Activated CD4-positive, alpha-beta memory T cell treated with anti-CD3 and anti-CD28 coated beads, Interleukin-2, amount 10 ng/mL, durations not matched to agents 7 days and 5 days (primary cell): Measurements from ENCODE around the gene SLC35A4. TPM values are rescaled to one million over a fixed set of nuclear protein-coding genes. Genes with fewer than 3 reads are reported as not detected.

Source experiments
- CTCF ChIA-PET: fragments of 350-600 bp; sonication (Branson Sonifier 250); formaldehyde crosslinking; loops from one replicate; lab custom pipeline; 2021; ENCODE audit warnings: antibody characterized with exemption, inconsistent platforms; lab: Charles Lee
- POLR2A ChIA-PET: fragments of 350-600 bp; sonication (Branson Sonifier 250); formaldehyde crosslinking; loops from one replicate; lab custom pipeline; 2021; ENCODE audit warnings: antibody characterized with exemption; lab: Charles Lee
- DNase-seq: peaks from one replicate; pipeline ENCODE4 v3.0.0-alpha.2; 2020
- H3K27ac Mint-ChIP-seq: one replicate; pipeline ENCODE4 v1.8.0; 2021; ENCODE audit warnings: mild to moderate bottlenecking, mixed read lengths
- H3K27me3 Mint-ChIP-seq: one replicate; pipeline ENCODE4 v1.8.0; 2021; ENCODE audit warnings: mixed read lengths
- H3K36me3 Mint-ChIP-seq: one replicate; pipeline ENCODE4 v1.8.0; 2021; ENCODE audit warnings: low read depth, mixed read lengths
- H3K4me1 Mint-ChIP-seq: one replicate; pipeline ENCODE4 v1.8.0; 2021; ENCODE audit warnings: mixed read lengths
- H3K4me3 Mint-ChIP-seq: one replicate; pipeline ENCODE4 v1.8.0; 2021; ENCODE audit warnings: mild to moderate bottlenecking, mixed read lengths
- H3K9me3 Mint-ChIP-seq: one replicate; pipeline ENCODE4 v1.8.0; 2021; ENCODE audit warnings: mixed read lengths
- total RNA-seq, 2 experiments: library from RNA; stranded (reverse); gene quantifications; one replicate each; pipeline ENCODE4 v1.2.3, GENCODE V29; 2021

SLC35A4 gene
- total RNA-seq, 2 experiments from 2014 or later, result 78.9 to 82.1 TPM

DNA sequence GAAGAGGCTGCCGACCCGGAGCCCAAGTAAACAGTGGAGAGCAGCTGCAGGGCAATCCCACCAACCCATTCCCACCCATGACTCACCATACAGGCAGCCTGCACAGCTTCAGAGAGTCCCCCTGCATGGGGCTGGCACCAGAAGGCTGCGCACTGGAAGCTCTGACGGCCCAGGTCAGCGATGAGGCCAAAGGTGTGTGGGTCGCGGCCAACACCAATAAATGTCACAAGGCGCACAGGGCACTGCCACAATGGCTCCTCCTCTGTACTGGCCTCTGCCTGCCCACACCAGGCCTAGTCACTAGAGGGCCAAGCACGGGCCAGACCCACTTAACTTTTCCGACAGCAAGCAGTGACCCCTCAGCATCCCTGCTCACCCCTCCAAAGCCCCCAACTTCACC, 4.4 kb upstream of the SLC35A4 start:
- DNase-seq, result no peak

DNA sequence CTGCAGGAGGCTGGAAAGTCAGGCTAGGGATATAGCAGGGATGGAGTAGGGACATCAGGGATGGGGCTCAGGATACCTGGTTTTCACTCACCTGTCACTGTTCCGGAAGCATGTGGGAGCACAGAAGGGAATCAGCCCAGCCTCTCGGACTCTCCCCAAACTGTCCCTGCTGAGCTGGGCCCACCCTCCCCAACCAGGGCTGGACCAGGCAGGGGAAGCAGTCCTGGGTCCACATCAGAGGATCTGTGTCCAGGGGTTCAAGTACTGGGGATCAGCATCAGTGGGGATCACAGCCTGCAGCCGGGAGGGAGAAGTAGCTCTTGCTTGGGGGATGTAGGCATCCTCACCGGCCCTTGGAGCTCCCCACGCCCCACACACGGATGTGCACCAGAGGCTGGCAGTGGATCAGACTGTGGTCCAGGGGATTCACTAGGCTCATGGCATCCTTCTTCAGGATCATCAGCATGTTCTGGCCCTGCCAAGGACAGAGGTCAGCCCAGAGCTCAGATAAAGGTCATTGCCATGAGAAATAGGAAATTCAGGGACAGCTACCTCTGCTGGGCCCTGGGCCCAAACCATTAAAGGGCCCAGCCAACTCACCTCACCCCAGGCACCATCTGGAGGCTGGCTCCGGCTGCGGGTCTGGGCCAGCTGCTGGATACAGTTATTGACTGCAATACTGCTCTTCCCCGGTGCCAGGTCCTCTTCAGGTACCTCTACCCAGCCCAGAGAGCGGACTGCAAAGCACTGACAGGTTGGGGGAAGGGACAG, 2.7 kb upstream of the SLC35A4 start:
- ChIA-PET CTCF (interaction anchor here (1.0 kb wide), 1 partner anchor 15 kb away, joined by 3 read pairs; the partner anchor contains the start of gene EIF4EBP3), POLR2A (interaction anchor here (0.9 to 10.7 kb wide), 5 partner anchors 13 to 160 kb away, joined by 3 to 101 read pairs (median 5); partner anchors contain the start of genes ANKHD1, EIF4EBP3, IK and NDUFA2)
- Mint-ChIP-seq H3K27ac (no peak overlapping the region), H3K27me3 (no peaks in the 10 kb centered on the region), H3K4me1 (peaks cover 51% of the 10 kb centered on the region), H3K36me3 (peaks cover 23% of the 10 kb centered on the region), H3K4me3 (no peak overlapping the region), H3K9me3 (no peaks in the 10 kb centered on the region)
- no peak for DNase-seq

More for the DNA sequence above, 4.4 kb upstream of the SLC35A4 start:
- no peaks in the 10 kb centered on the region for H3K9me3 Mint-ChIP-seq
- no peaks in the 10 kb centered on the region for H3K27me3 Mint-ChIP-seq
- POLR2A ChIA-PET, result interaction anchor here (1.0 to 10.7 kb wide), 3 partner anchors 9 to 159 kb away, joined by 3 to 101 read pairs (median 3); partner anchors contain the start of genes ANKHD1 and EIF4EBP3
- H3K4me3 Mint-ChIP-seq, result no peak overlapping the region
- peaks cover 48% of the 10 kb centered on the region for H3K4me1 Mint-ChIP-seq
- peaks cover 30% of the 10 kb centered on the region for H3K36me3 Mint-ChIP-seq
- H3K27ac Mint-ChIP-seq, result no peak overlapping the region
- CTCF ChIA-PET, result interaction anchor here (1.9 kb wide), 1 partner anchor 13 kb away, joined by 4 read pairs; the partner anchor contains the start of gene EIF4EBP3

DNA sequence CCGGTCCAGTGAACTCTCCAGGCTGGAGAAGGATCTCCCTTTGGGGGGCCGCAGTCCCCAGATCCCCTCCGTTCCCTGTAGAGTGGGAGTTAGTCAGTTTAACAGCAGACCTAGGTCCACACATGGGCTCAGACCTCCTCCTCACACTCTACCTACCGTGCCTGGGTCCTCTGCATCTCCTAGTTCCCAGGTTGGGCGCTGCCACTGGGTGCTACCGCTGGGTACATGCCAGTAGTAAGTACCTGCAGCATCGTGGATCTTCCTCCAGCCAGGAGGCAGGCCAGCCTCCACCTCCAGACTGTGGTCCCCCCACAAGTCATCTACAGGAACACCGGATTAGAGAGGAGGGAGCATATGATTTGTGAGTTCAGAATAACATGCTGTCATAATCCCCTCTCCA, 1.0 kb upstream of the SLC35A4 start:
- Mint-ChIP-seq H3K4me3 (peak overlapping the region; percentile 93), H3K36me3 (peaks cover 31% of the 10 kb centered on the region), H3K27me3 (no peaks in the 10 kb centered on the region), H3K4me1 (peaks cover 59% of the 10 kb centered on the region), H3K9me3 (no peaks in the 10 kb centered on the region), H3K27ac (peak overlapping the region; percentile 89)
- DNase-seq, result no peak
- CTCF ChIA-PET, result interaction anchor here (1.2 kb wide), 1 partner anchor 16 kb away, joined by 5 read pairs; the partner anchor contains the start of gene EIF4EBP3
- POLR2A ChIA-PET, result interaction anchor here (0.6 to 10.7 kb wide), 13 partner anchors 8 to 162 kb away, joined by 3 to 101 read pairs (median 4); partner anchors contain the start of genes ANKHD1, EIF4EBP3, HARS1 and HARS2

DNA sequence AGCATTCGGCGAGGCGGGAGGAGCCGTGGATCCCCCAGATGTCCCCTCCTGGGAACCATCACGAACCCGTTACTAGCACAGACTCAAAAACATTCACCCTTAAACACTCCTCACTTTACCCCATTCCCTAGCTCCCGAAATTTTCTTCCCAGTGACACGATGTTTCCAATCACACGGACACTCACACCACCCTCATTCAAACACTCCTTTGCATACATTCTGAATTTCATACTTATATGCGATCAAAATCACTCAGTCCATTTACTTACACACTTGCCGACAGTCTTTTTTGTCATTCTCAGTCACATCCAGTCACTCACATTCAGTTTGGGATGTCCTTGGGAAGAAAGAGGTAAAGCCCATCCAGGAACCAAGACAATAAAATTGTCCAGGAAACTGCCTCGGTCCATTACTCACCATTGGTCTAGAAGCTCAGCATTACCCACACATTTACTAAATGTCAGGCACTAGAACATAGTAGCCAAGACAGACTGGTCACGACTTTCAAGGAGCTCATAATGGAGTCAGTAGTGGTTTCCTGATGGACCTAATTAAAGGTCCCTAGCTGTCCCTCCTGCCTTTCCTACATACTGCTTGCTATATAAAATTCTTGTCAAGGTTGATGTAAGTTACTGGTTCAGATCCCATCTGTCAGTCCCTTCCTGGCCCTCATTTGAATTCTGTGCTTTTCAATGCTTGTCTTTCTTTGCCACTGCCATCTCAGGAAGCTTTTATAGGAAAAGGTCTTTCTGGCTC, 574 bp downstream of the SLC35A4 start:
- H3K9me3 Mint-ChIP-seq, result no peaks in the 10 kb centered on the region

GRCh38 chr5:140565780-140566095, 1.1 kb downstream of the SLC35A4 start:
- ChIA-PET CTCF (interaction anchor here (0.6 to 1.4 kb wide), 7 partner anchors 13 to 284 kb away, joined by 3 to 7 read pairs (median 4); partner anchors contain the start of genes CD14 and EIF4EBP3), POLR2A (interaction anchor here (0.7 to 10.7 kb wide), 12 partner anchors 8 to 220 kb away, joined by 3 to 101 read pairs (median 6); partner anchors contain the start of genes ANKHD1, CD14, EIF4EBP3 and HBEGF)
- no peaks in the 10 kb centered on the region for H3K27me3 Mint-ChIP-seq
- no peaks in the 10 kb centered on the region for H3K9me3 Mint-ChIP-seq
- no peak for DNase-seq
- peak overlapping the region; percentile 93 for H3K4me3 Mint-ChIP-seq
- peak overlapping the region; percentile 89 for H3K27ac Mint-ChIP-seq
- peaks cover 42% of the 10 kb centered on the region for H3K36me3 Mint-ChIP-seq
- peaks cover 75% of the 10 kb centered on the region for H3K4me1 Mint-ChIP-seq

More for the DNA sequence above, 574 bp downstream of the SLC35A4 start:
- Mint-ChIP-seq H3K36me3 (peaks cover 40% of the 10 kb centered on the region), H3K4me3 (peak overlapping the region; percentile 93), H3K27me3 (no peaks in the 10 kb centered on the region), H3K4me1 (peaks cover 74% of the 10 kb centered on the region), H3K27ac (peak overlapping the region; percentile 89)
- ChIA-PET POLR2A (interaction anchor here (0.7 to 10.7 kb wide), 14 partner anchors 8 to 219 kb away, joined by 3 to 101 read pairs (median 4); partner anchors contain the start of genes ANKHD1, CD14, EIF4EBP3 and HBEGF), CTCF (interaction anchor here (0.6 to 1.5 kb wide), 8 partner anchors 14 to 284 kb away, joined by 3 to 7 read pairs (median 4); partner anchors contain the start of genes CD14 and EIF4EBP3)
- DNase-seq, result no peak

DNA sequence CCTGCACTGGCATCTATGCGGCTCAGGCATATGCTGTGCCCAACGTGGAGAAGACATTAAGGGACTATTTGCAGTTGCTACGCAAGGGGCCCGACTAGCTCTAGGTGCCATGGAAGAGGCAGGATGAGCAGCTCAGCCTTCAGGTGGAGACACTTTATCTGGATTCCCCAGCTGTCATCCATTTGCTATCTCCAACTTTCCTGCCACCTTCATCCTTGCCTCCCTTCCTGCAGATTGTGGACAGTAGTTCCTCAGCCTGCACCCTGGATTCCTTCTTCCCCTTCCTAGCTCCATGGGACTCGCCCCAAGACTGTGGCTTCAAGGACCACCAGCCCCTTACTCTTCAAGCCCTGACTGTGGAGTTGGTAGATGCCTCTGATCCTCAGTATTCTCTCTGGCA, 2.0 kb downstream of the SLC35A4 start:
- ChIA-PET POLR2A (interaction anchor here (0.6 to 5.9 kb wide), 6 partner anchors 9 to 81 kb away, joined by 3 to 29 read pairs (median 10); partner anchors contain the start of genes CD14, EIF4EBP3, IK and NDUFA2), CTCF (interaction anchor here (1.0 kb wide), 1 partner anchor 144 kb away, joined by 3 read pairs; no protein-coding TSS in a partner anchor)
- peaks cover 45% of the 10 kb centered on the region for H3K36me3 Mint-ChIP-seq
- no peaks in the 10 kb centered on the region for H3K27me3 Mint-ChIP-seq
- no peaks in the 10 kb centered on the region for H3K9me3 Mint-ChIP-seq
- H3K27ac Mint-ChIP-seq, result peak overlapping the region; percentile 19
- DNase-seq, result no peak
- no peak overlapping the region for H3K4me3 Mint-ChIP-seq
- peaks cover 73% of the 10 kb centered on the region for H3K4me1 Mint-ChIP-seq

GRCh38 chr5:140567136-140567818, 2.6 kb downstream of the SLC35A4 start:
- Mint-ChIP-seq H3K27me3 (no peaks in the 10 kb centered on the region), H3K4me1 (peaks cover 73% of the 10 kb centered on the region), H3K27ac (no peak overlapping the region), H3K9me3 (no peaks in the 10 kb centered on the region), H3K4me3 (no peak overlapping the region), H3K36me3 (peaks cover 45% of the 10 kb centered on the region)
- no peak for DNase-seq
- ChIA-PET CTCF (interaction anchor here (1.0 to 1.4 kb wide), 2 partner anchors 9 to 144 kb away, joined by 3 read pairs; no protein-coding TSS in a partner anchor), POLR2A (interaction anchor here (0.9 to 5.9 kb wide), 3 partner anchors 10 to 20 kb away, joined by 3 to 29 read pairs (median 12); partner anchors contain the start of genes EIF4EBP3 and SRA1)

- DNase-seq, result no peak
- Mint-ChIP-seq H3K4me1 (peaks cover 68% of the 10 kb centered on the region), H3K4me3 (no peak overlapping the region), H3K36me3 (peaks cover 45% of the 10 kb centered on the region), H3K27ac (no peak overlapping the region), H3K27me3 (no peaks in the 10 kb centered on the region), H3K9me3 (no peaks in the 10 kb centered on the region)
- CTCF ChIA-PET, result interaction anchor here (1.4 kb wide), 1 partner anchor 9 kb away, joined by 3 read pairs; no protein-coding TSS in a partner anchor
- POLR2A ChIA-PET, result interaction anchor here (0.9 to 5.9 kb wide), 3 partner anchors 10 to 21 kb away, joined by 3 to 29 read pairs (median 12); partner anchors contain the start of genes EIF4EBP3 and SRA1
Measured at GRCh38 chr5:140567871-140568270, 3.2 kb downstream of the SLC35A4 start.

- Mint-ChIP-seq H3K27me3 (no peaks in the 10 kb centered on the region), H3K4me1 (peaks cover 62% of the 10 kb centered on the region), H3K27ac (peak overlapping the region; percentile 93), H3K9me3 (no peaks in the 10 kb centered on the region), H3K36me3 (peaks cover 45% of the 10 kb centered on the region), H3K4me3 (peak overlapping the region; percentile 67)
- ChIA-PET POLR2A (interaction anchor here (1.2 to 5.9 kb wide), 8 partner anchors 9 to 167 kb away, joined by 3 to 29 read pairs (median 6); partner anchors contain the start of genes ANKHD1, EIF4EBP3, HARS1 and HARS2), CTCF (interaction anchor here (1.4 to 1.6 kb wide), 2 partner anchors 10 to 64 kb away, joined by 3 to 7 read pairs; partner anchors contain the start of gene CD14)
- DNase-seq, result no peak
Measured at GRCh38 chr5:140568443-140569063, 3.9 kb downstream of the SLC35A4 start.

DNA sequence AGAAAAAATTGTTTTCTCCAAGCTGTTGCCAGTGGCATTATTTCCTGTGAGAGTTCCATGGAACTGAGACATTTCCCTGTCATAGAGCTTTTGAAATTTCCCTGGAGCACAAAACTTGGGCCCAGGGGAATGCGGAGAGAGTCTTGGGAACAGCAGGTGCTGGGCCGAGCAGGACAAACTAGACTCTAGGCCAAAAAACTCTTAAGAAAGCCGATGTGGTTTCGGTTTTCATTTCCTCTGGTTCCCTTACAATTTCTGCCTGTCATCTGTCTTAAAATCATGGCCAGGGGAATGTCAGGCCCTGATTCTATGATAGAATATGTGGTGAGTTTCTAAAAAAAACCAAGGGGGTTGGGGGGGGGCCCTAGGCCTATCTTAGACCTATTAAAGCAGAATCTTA, 4.6 kb downstream of the SLC35A4 start:
- peak overlapping the region; percentile 67 for H3K4me3 Mint-ChIP-seq
- DNase-seq, result no peak
- POLR2A ChIA-PET, result interaction anchor here (1.2 to 5.9 kb wide), 8 partner anchors 10 to 168 kb away, joined by 3 to 29 read pairs (median 6); partner anchors contain the start of genes ANKHD1, EIF4EBP3, HARS1 and HARS2
- peak overlapping the region; percentile 93 for H3K27ac Mint-ChIP-seq
- no peaks in the 10 kb centered on the region for H3K27me3 Mint-ChIP-seq
- CTCF ChIA-PET, result interaction anchor here (0.8 to 1.9 kb wide), 6 partner anchors 22 to 329 kb away, joined by 3 to 12 read pairs (median 6); partner anchors contain the start of genes CD14 and EIF4EBP3
- H3K4me1 Mint-ChIP-seq, result peaks cover 56% of the 10 kb centered on the region
- no peaks in the 10 kb centered on the region for H3K9me3 Mint-ChIP-seq
- H3K36me3 Mint-ChIP-seq, result peaks cover 45% of the 10 kb centered on the region

GRCh38 chr5:140570058-140570457, 5.4 kb downstream of the SLC35A4 start:
- ChIA-PET CTCF (interaction anchor here (0.8 to 1.9 kb wide), 8 partner anchors 22 to 330 kb away, joined by 3 to 12 read pairs (median 5); partner anchors contain the start of genes CD14 and EIF4EBP3), POLR2A (interaction anchor here (1.2 to 5.9 kb wide), 6 partner anchors 13 to 169 kb away, joined by 5 to 29 read pairs (median 9); partner anchors contain the start of genes ANKHD1, EIF4EBP3, HARS1 and HARS2)
- peaks cover 39% of the 10 kb centered on the region for H3K36me3 Mint-ChIP-seq
- DNase-seq, result no peak
- H3K4me1 Mint-ChIP-seq, result peaks cover 50% of the 10 kb centered on the region
- no peaks in the 10 kb centered on the region for H3K27me3 Mint-ChIP-seq
- peak overlapping the region; percentile 93 for H3K27ac Mint-ChIP-seq
- no peaks in the 10 kb centered on the region for H3K9me3 Mint-ChIP-seq
- H3K4me3 Mint-ChIP-seq, result no peak overlapping the region
